GM06990 (cell line): Measurements from ENCODE around the gene EHMT2.
"Not testable (repeated sequence)": the region's sequence is repeated elsewhere in the genome, so short reads cannot be mapped to it uniquely, and the experiment has no call there.

ENCODE experiments used
- DNase-seq: peaks from one replicate; pipeline ENCODE4 v3.0.0-alpha.2; 2011; ENCODE audit not compliant: insufficient read length; ENCODE audit errors: extremely low read depth
- H3K27me3 ChIP-seq: replicated peaks from 2 replicates; pipeline ENCODE4 v1.6.0; 2011; ENCODE audit warnings: low read length; ENCODE audit not compliant: control insufficient read depth, insufficient read depth
- H3K36me3 ChIP-seq: 2 replicates; pipeline ENCODE4 v1.5.1; 2011; ENCODE audit warnings: low read length; ENCODE audit not compliant: control insufficient read depth, insufficient read depth
- H3K4me3 ChIP-seq: replicated peaks from 2 replicates; pipeline ENCODE4 v1.5.1; 2011; ENCODE audit warnings: low read depth, mild to moderate bottlenecking, control low read depth, low read length
- TF ChIP-seq, protein P1 (sequence below): IDR thresholded peaks from 2 replicates; pipeline ENCODE4 v1.5.1; 2011; ENCODE audit warnings: low read length, control low read depth, mild to moderate bottlenecking, inconsistent platforms; ENCODE audit not compliant: insufficient read depth, poor library complexity, severe bottlenecking

EHMT2 gene

DNA sequence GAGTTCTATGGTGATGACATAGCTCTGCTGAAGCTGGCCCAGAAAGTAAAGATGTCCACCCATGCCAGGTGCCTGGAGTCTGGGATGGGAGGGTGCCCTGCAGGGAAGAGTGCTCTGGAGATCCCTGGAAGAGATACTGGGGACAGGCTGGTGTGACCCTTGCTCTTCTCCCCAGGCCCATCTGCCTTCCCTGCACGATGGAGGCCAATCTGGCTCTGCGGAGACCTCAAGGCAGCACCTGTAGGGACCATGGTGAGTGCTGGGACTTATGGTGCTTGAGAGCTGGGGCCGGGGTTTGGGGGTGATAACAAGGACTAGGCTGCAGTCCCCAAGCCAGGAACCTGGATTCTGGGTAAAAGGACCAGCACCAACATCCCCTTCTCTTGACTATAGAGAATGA lies 46.2 kb upstream of the EHMT2 start:
- no peak overlapping the region for H3K4me3 ChIP-seq
- no peak for DNase-seq
- no peaks in the 10 kb centered on the region for H3K36me3 ChIP-seq
- H3K27me3 ChIP-seq: peaks cover 1% of the 10 kb centered on the region; the same call in 1 of the 2 replicates
- TF ChIP-seq, protein P1, sequence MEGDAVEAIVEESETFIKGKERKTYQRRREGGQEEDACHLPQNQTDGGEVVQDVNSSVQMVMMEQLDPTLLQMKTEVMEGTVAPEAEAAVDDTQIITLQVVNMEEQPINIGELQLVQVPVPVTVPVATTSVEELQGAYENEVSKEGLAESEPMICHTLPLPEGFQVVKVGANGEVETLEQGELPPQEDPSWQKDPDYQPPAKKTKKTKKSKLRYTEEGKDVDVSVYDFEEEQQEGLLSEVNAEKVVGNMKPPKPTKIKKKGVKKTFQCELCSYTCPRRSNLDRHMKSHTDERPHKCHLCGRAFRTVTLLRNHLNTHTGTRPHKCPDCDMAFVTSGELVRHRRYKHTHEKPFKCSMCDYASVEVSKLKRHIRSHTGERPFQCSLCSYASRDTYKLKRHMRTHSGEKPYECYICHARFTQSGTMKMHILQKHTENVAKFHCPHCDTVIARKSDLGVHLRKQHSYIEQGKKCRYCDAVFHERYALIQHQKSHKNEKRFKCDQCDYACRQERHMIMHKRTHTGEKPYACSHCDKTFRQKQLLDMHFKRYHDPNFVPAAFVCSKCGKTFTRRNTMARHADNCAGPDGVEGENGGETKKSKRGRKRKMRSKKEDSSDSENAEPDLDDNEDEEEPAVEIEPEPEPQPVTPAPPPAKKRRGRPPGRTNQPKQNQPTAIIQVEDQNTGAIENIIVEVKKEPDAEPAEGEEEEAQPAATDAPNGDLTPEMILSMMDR: no peak

DNA sequence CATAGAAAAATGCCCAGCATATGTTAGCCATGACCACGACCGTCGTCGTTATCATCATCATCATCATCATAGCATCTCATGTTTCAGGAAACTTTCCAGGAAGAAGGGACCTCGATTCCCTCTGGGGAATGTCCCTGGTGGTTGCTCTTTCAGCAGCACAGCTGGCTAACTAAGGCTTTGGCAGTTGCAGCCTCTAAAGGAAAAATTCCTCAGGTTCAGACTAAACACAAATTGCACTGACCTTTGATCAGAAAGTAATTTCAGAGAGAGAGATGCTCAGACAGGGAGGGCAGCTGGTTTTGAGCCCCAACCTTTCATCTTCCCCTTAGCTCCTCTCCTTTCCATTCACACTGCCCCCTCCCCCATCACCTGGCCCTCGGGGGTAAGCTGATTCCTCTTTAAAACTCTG lies 42.8 kb upstream of the EHMT2 start:
- no peak for DNase-seq

DNA sequence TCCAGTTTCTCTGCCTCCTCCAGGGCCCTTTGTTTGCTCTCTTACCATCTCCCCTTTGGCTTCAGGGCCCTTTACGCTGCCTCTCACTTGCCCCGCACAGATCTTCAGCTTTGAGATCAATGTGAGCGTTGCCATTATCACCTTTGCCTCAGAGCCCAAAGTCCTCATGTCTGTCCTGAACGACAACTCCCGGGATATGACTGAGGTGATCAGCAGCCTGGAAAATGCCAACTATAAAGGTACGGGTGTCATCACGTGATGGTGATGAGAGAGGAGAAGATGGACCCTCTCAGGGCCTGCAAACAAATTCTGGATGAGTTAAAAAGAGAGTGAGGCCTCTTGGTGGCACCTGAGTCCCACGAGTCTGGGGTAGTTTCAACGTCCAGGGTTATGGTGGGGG lies 38.3 kb upstream of the EHMT2 start:
- TF ChIP-seq, protein P1: no peak
- no peak for DNase-seq
- no peaks in the 10 kb centered on the region; the same call in 1 of the 2 replicates for H3K27me3 ChIP-seq
- H3K36me3 ChIP-seq: no peaks in the 10 kb centered on the region
- H3K4me3 ChIP-seq: no peak overlapping the region

More for the DNA sequence above, 42.8 kb upstream of the EHMT2 start:
- Histone ChIP-seq H3K36me3 (no peaks in the 10 kb centered on the region), H3K4me3 (no peak overlapping the region), H3K27me3 (peaks cover 1% of the 10 kb centered on the region; the same call in 1 of the 2 replicates)
- TF ChIP-seq, protein P1: no peak

DNA sequence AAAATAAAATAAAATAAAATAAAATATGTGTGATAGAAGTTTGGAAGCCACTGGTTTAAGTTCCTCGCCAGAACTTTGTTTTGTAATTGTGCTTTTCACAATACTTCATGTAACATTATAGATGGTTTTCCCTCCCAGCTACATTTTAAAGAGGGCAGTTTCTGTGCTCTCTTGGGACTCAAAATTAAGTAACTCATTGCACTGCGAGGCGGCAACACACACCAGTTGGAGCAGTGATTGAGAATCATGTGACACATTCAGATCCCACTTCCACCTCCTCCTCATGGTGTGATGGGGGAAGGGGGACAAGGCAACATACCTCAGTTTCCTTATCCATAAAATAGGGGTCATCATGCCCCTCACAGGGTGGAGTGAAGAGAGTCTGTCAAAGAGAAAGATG lies 37.5 kb upstream of the EHMT2 start:
- DNase-seq: no peak
- H3K4me3 ChIP-seq: no peak overlapping the region

DNA sequence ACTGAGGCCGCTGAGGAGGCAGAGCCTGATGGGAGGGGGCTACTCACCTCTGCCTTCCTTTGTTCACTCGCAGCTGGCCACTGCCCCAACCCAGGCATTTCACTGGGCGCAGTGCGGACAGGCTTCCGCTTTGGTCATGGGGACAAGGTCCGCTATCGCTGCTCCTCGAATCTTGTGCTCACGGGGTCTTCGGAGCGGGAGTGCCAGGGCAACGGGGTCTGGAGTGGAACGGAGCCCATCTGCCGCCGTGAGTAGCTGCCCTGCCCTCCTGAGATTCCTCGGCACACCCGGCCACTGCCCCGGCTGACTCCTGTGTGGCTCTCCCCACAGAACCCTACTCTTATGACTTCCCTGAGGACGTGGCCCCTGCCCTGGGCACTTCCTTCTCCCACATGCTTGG lies 36.0 kb upstream of the EHMT2 start:
- Histone ChIP-seq H3K4me3 (no peak overlapping the region), H3K36me3 (no peaks in the 10 kb centered on the region), H3K27me3 (no peaks in the 10 kb centered on the region; the same call in 1 of the 2 replicates)
- TF ChIP-seq, protein P1: no peak
- DNase-seq: no peak

More for the DNA sequence above, 37.5 kb upstream of the EHMT2 start:
- no peaks in the 10 kb centered on the region for H3K36me3 ChIP-seq
- TF ChIP-seq, protein P1: no peak
- no peaks in the 10 kb centered on the region; the same call in 1 of the 2 replicates for H3K27me3 ChIP-seq

DNA sequence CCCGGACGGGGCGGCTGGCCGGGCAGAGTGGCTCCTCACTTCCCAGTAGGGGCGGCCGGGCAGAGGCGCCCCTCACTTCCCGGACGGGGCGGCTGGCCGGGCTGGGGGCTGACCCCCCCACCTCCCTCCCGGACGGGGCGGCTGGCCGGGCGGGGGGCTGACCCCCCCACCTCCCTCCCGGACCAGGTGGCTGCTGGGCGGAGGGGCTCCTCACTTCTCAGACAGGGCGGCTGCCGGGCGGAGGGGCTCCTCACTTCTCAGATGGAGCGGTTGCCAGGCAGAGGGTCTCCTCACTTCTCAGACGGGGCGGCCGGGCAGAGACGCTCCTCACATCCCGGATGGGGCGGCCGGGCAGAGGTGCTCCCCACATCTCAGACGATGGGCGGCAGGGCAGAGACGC lies 34.6 kb upstream of the EHMT2 start:
- H3K4me3 ChIP-seq, DNase-seq, H3K36me3 ChIP-seq, H3K27me3 ChIP-seq: not testable (repeated sequence)
